CD4-positive, alpha-beta T cell treated with Interleukin-15 for 1 hour (primary cell): ENCODE data around the gene IGF2BP2.
"Not testable (repeated sequence)": the region's sequence is repeated elsewhere in the genome, so short reads cannot be mapped to it uniquely, and the experiment has no call there.

Experiments
- DNase-seq: peaks from one replicate; pipeline ENCODE4 v3.0.0-alpha.2; 2020

Gene IGF2BP2

DNA sequence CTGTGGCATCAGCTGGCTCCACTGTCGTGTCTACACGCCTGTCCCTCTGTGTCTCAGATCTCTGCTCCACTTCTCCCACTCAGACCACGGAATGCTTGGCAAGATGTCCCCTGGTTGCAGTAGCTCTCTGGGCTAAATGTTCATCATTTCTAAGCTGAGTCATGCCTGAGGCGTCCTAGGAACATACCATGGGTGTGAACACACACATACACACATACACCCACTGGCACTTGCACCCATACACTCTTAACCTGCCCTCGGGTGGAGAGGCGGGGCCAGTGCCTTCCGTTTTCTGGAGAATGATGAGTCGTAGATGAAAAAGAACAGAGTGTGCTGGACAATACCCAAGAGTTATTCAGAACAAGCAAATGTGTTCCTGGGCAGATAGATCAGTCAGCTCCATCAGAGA is 166.3 kb downstream of the IGF2BP2 start:
- no peak for DNase-seq

DNA sequence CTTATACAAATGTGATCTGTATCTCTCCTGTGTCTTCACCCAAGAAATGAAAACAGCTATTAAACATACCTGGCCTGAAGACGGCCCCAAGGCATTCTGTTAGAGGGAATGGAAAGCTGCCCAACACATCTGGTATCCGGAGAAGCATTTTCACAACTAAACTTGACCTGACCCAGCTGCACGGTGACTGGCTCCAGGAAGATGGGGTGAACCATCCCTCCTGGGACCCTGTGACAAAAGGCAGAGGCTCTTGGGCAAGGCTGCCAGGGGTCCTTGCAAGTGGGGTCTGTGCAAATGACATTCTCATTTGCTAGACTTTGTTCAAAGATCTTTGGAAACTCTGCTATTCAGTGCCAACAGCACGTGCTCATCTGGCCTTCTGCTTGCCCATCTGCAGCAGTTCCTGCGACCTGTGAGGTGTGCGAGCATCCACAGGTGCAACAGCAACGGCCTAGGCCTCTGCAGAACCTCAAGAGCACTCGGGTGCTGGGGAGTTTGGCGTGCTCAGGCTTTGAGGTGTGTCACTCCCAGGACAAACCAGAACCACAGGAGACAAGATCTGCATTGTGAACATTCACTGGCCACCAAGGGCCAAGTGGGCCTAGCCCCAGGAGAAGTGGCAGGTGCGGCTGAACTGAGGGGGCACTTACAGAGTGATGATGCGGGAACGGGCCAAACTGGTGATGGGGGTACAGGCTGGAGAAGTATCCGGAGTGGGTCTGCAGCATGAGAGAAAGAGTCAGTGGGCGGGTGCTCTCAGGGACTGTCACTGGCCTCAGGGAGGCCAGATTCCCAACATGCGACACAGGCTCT is 166.9 kb downstream of the IGF2BP2 start:
- DNase-seq, result no peak

- no peak for DNase-seq
These were observed 167.6 kb downstream of the IGF2BP2 start for GRCh38 chr3:185657211-185657610.

GRCh38 chr3:185656321-185656840 is 168.5 kb downstream of the IGF2BP2 start:
- DNase-seq, result no peak

DNA sequence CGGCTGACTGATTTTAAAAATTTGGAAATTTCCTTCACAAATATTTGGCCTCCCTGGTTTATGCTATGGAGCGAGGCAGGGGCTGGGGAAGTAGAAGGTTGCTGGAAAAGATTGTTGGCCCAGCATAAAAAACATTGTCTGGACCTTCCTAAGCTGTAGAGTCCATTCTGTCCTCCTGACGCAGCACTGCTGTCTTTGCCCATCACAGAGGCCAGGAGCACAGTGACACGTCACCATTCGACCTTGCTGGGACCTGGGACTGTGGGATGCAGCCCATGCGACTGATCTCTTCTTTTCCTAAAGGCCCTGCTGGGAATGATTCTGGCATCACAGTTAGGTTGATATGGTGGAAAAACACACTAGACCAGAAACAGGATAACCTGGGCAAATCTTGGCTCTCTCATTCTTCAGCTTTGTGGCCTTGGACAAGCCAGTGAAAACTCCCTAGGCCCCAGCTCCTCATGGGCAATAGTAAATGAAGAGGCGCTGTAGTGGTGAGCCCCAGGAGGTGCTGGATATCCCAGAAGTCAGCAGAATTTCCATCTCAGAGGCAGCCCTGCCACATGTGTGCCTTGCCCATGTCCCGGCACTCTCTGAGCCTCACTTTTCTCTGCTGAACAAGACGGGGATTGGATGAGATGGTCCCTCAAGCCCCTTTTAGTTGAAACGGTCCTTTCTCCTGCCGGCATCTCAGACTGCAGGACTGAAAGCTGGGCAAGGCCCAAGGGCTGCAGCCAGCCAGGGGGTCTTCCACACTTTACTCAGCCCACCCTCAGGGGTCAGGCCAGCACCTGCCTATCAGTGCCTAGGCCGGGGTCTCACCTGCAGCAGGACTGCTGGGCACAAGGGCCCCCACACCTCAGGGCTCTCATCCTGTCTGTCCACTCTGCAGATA is 169.2 kb downstream of the IGF2BP2 start:
- no peak for DNase-seq

DNA sequence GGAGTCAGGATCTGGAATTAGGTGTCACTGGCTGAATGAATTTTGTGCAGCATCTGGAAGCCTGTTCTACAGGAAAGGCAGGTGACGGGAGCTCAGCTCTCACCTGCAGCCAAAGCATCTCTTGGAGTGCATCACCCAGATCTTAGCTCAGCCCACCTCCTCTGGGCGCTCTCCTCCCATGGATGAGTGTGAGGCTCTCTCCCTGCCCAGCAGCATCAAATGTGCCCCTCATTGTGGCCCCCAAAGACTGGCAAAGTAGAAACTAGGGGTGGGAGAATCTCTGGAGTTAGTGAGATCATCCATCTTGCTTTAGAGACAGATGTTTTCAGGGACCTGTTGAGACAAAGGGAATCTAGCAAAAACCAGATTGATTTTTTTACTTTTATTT is 170.1 kb downstream of the IGF2BP2 start:
- no peak for DNase-seq

DNA sequence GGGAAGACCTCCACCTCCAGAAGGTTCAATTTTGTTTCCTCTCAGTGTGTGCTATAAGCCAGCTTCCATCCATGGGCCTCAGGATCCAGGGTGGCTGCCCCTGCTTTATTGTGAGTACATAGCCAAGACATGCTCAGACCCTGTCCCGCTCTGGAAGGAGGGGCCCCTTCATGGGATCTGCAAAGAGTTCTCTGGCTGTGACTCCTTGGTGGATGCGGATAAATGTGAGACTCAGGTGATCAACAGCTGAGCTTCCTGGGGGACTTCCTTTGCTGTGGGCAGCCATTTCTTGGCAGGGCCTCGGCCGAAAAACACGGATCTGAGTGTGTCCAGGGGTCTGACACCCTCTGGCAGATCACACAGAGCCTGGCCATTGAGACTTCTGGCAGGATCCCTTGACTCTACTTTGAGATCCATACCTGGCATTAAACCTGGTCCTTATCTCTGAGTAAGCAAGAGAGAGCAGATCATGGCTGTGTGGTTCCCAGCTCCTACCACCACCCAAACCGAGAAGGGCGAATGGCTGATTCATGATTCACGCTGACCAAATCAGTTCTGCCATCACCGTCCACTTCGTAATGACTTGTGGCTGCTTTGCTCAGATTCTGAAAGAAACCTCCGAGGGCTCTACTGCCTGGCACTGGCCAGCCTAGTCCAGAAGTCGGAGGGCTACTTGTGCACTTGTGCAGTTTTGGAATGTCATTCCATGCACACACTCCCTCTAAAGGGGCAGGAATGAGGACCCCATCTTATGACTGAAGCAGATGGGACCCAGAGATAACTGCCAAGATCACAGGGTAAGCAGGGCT is 170.7 kb downstream of the IGF2BP2 start:
- DNase-seq, result no peak

- DNase-seq, result no peak
These were observed 172.9 kb downstream of the IGF2BP2 start for GRCh38 chr3:185651971-185652370.

DNA sequence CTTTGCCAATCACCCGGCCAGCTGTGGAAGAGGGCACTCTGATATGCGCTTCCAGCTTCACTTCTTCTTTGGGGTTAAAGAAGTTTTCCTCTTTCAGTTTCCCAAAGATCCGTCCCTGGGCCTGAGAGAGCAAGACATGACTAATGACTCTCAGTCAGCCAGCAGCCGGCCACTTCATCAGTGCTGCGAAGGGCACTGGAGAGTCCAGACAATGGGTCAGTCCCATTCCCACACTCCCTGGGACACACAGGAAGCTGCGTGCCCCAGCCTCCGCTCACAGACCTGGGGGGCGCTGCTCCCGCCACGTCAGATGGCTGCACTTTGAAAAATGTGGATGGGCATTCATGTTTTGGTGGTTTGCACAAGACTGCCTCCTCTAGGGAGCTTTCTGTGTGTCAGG is 175.4 kb downstream of the IGF2BP2 start:
- no peak for DNase-seq

DNA sequence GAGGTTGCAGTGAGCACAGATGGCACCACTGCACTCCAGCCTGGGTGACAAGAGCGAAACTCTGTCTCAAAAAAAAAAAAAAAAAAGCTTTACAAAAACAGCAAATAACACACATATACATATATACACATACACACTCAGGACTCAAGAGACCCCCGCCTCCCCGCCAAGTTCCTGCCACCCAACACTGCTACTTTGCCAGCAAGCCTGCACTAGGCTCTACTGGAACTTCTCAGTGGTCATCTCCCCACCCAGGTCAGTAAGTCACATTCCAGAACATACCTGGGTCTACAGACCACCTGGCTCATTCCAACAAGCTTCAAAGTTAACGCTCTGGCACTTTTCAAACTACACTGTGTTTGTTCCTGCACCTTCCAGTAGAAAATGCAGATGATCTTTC is 176.4 kb downstream of the IGF2BP2 start:
- no peak for DNase-seq

DNA sequence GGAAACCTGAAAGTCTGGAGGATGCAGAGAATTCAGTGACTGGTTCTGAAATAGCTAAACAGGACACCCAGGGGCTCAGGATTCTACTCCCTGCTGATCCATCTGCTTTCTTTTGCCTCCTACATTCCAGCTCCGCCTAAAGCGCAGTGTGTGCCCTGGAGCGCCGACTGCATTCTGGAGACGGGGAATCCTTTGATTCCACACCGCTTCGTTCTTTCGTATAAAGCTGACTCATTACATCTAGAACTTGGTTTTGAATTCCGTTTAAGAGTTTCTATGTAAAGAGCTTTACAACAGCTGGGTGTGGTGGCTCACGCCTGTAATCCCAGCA is 177.0 kb downstream of the IGF2BP2 start:
- DNase-seq, result no peak

DNA sequence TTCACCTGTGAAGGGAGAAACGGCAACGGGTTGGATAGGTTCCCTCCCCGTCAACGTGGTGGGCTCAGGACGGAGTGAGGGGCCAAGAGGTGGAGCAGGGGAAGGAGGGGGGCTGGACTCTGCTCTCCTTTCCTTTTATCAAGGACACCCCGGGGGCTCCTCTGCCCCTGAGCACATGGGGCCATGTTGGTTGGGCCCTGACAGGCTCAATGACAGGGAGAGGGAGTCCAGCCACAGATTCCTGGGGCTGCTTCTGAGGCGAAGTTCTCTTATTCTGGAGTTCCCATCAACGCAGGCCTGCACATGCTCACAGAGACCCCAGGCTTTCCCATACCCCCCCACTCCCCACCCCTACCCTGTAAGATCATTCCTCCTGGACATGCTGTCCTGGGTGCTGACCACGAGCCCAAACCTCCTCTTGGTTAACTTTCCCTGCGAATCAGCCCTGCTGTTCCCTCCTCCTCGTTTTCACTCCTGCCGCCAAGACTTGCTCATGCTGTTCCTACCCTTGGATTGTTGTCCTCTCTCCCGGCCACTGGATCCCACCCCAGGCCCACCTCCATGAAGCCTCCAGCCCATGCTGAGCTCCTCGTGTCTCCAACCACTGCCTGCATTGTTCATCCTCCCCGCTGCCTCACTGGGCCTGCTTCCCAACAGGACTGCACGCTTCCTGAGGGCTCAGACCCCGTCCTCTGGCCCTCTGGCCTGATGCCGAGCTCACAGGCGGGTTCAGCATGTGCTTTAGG is 177.5 kb downstream of the IGF2BP2 start:
- no peak for DNase-seq

GRCh38 chr3:185646382-185647133 is 178.3 kb downstream of the IGF2BP2 start:
- DNase-seq, result no peak

DNA sequence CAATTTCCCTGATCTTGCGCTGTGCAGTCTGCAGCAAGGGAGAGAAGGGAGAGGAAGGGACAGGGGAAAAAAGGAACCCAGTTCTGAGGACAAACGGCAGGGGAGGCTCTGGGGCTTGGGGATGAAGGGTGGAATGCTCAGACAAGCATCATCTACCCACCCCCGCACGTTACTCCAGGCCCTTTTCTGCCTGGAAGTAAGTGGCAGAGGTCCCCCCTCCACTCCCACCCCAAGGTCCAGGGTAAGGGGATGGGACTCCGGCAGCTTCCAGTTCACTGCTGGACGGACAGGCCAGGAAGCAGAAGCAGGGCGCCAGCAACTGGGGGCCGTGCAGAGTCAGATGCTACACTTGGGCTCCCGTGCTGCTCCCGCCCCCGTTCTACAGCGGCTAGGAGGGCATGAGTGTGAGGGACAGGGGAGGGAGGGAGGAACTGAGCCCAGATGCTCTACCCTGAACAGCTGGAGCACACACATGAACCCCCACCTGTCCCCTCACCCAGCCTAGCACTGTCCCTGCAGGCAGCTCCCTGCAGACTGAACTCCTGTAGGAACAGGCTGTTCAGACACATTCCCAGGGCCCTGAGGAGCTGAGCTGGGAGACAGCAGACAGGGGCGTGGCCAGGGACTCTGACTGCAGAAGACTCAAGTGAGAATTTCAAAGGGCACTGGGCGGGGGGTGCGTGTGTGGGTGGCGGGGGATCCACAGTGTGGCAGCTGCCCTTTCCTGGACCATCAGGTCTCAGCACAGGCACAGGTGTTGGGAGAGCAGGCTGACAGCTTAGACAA is 179.1 kb downstream of the IGF2BP2 start:
- DNase-seq, result no peak

- not testable (repeated sequence) for DNase-seq
These were observed 179.7 kb downstream of the IGF2BP2 start for GRCh38 chr3:185645191-185645590.

GRCh38 chr3:185640308-185640707 is 184.5 kb downstream of the IGF2BP2 start:
- no peak for DNase-seq

- no peak for DNase-seq
These were observed 185.1 kb downstream of the IGF2BP2 start for GRCh38 chr3:185639632-185640206.

- DNase-seq, result not testable (repeated sequence)
These were observed 186.2 kb downstream of the IGF2BP2 start for GRCh38 chr3:185638651-185639050.

DNA sequence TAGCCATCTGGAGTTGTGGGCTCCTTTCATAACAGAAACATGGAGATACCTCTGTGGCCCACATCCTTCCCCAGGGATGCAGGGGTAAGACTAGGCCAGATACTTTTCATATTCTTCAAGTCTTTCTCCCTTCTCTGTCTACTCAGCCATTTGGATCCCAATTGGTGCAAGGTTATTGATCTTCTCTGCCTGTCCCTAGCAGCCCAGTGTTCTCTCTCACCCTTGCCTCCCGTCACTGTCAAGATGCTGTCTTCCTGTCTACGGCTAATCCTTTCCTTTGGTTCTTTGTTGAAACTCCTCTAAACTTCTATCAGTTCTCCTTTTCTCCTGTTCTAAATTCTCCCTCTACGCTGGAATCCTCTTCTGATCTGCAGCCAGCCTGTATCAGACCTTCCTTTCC is 187.5 kb downstream of the IGF2BP2 start:
- no peak for DNase-seq

DNA sequence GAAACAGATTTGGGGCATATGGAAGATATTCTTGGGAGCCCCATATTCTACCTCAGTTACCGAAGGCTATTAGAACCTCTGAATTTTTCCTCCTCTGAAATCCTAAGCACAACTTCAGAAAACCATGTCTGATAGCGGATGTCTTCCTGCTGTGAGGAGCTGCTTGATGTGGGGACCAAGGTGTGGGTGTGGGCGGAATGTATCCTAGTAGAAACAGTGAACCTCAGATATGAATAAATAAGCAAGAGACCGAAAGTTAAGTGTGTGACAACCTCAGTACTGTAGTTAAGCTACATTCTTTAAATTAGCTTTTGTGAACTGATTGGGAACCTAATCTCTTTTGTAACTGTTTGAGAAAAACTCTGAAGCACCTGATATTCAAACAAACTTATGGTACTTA is 191.8 kb downstream of the IGF2BP2 start:
- no peak for DNase-seq
